GM23248 (cell line): ENCODE results near the gene MYH6. TPM values are rescaled to one million over a fixed set of nuclear protein-coding genes. Genes with fewer than 3 reads are reported as not detected.

Source experiments
- DNase-seq: peaks from one replicate; pipeline ENCODE4 v3.0.0-alpha.2; 2015
- H2AFZ ChIP-seq: fragments of 200-600 bp; sonication (generic); 2 replicates; pipeline ENCODE4 v1.6.1; 2016; ENCODE audit warnings: antibody characterized with exemption
- H3F3A ChIP-seq: fragments of 200-600 bp; sonication (generic); 2 replicates; pipeline ENCODE4 v1.6.1; 2016; ENCODE audit warnings: mild to moderate bottlenecking, antibody characterized with exemption, mixed run types; ENCODE audit not compliant: insufficient read depth
- H3K27ac ChIP-seq: fragments of 200-600 bp; sonication (generic); 2 replicates; pipeline ENCODE4 v1.5.1; 2016; ENCODE audit warnings: mild to moderate bottlenecking
- H3K27me3 ChIP-seq: fragments of 200-600 bp; sonication (generic); replicated peaks from 2 replicates; pipeline ENCODE4 v1.6.1; 2016; ENCODE audit warnings: mild to moderate bottlenecking; ENCODE audit not compliant: insufficient read depth
- H3K36me3 ChIP-seq: fragments of 200-600 bp; sonication (generic); 2 replicates; pipeline ENCODE4 v1.6.1; 2016; ENCODE audit warnings: low read depth, mild to moderate bottlenecking
- H3K4me1 ChIP-seq: fragments of 200-600 bp; sonication (generic); 2 replicates; pipeline ENCODE4 v1.6.1; 2016; ENCODE audit warnings: mild to moderate bottlenecking; ENCODE audit not compliant: insufficient read depth
- H3K4me2 ChIP-seq: fragments of 200-600 bp; sonication (generic); one replicate; pipeline ENCODE4 v1.6.1; 2016; ENCODE audit warnings: mild to moderate bottlenecking; ENCODE audit not compliant: unreplicated experiment
- H3K4me3 ChIP-seq: fragments of 200-600 bp; sonication (generic); 2 replicates; pipeline ENCODE4 v1.5.1; 2016; ENCODE audit warnings: mild to moderate bottlenecking
- H3K79me2 ChIP-seq: fragments of 200-600 bp; sonication (generic); 2 replicates; pipeline ENCODE4 v1.6.1; 2016; ENCODE audit warnings: mild to moderate bottlenecking; ENCODE audit not compliant: insufficient read depth
- H3K9ac ChIP-seq: fragments of 200-600 bp; sonication (generic); 2 replicates; pipeline ENCODE4 v1.6.1; 2016; ENCODE audit warnings: mild to moderate bottlenecking
- H3K9me2 ChIP-seq: fragments of 200-600 bp; sonication (generic); 2 replicates; pipeline ENCODE4 v1.6.1; 2016; ENCODE audit warnings: mixed run types, mild to moderate bottlenecking, moderate library complexity; ENCODE audit not compliant: insufficient read depth
- H3K9me3 ChIP-seq: fragments of 200-600 bp; sonication (generic); one replicate; pipeline ENCODE4 v1.6.1; 2017; ENCODE audit warnings: low read depth
- H4K20me1 ChIP-seq: fragments of 200-600 bp; sonication (generic); 2 replicates; pipeline ENCODE4 v1.6.0; 2016; ENCODE audit not compliant: insufficient read depth
- EZH2 ChIP-seq: fragments of 200-600 bp; sonication (generic); IDR thresholded peaks from 2 replicates; pipeline ENCODE4 v1.6.1; 2018; ENCODE audit warnings: antibody characterized with exemption, mild to moderate bottlenecking; ENCODE audit not compliant: insufficient read depth, poor library complexity, severe bottlenecking
- EZH2phosphoT487 ChIP-seq: fragments of 200-600 bp; sonication (generic); IDR thresholded peaks from 2 replicates; pipeline ENCODE4 v1.6.1; 2018; ENCODE audit warnings: antibody characterized with exemption, moderate library complexity, mild to moderate bottlenecking, low read depth; ENCODE audit not compliant: insufficient read depth
- WGBS, 2 experiments: methylation state at CpG; one replicate each; pipeline ENCODE4 v1.1.6; 2015 to 2017; ENCODE audit warnings: low lambda C conversion rate in 2 of 2, low coverage in 1 of 2; ENCODE audit errors: missing lambda C conversion rate in 2 of 2; 5-methylcytosine and 5-hydroxymethylcytosine counted together
- in situ Hi-C: fragments of 300-500 bp; cut with MboI; formaldehyde crosslinking; loops from 2 replicates; pipeline ENCODE4 v1.15.0; 2020
- polyA plus RNA-seq: library from polyadenylated mRNA; unstranded; fragments of >200 nt; fragmentation: Nextera tagmentation; extraction: Ambion mirVana; gene quantifications from 2 replicates; pipeline ENCODE4 v1.2.1, GENCODE V29; 2016
- total RNA-seq: library from RNA; depleted of rRNA; stranded (reverse); fragments of >200 nt; shearing (Covaris generic); gene quantifications from 2 replicates; pipeline ENCODE4 v1.2.3, GENCODE V29; 2014

MYH6 gene
- total and polyA plus RNA-seq, 2 experiments from 2014 or later = not detected

GRCh38 chr14:23450379-23450778, 42.3 kb upstream of the MYH6 start:
- TF ChIP-seq EZH2 (no peak), EZH2phosphoT487 (no peak)
- H3K79me2 ChIP-seq = no peaks in the 10 kb centered on the region
- no peak overlapping the region for H2AFZ ChIP-seq
- in situ Hi-C loops = no loop called here
- H3K9me2 ChIP-seq = no peaks in the 10 kb centered on the region
- H3K4me1 ChIP-seq = no peaks in the 10 kb centered on the region
- 20 to 26% methylated on average over 2 of the region's 2 CpGs for WGBS, 2 experiments
- no peak overlapping the region for H3K4me2 ChIP-seq
- no peak overlapping the region for H3K4me3 ChIP-seq
- no peak for DNase-seq
- no peak overlapping the region for H3K9ac ChIP-seq
- H3F3A ChIP-seq = no peaks in the 10 kb centered on the region
- peaks cover 23% of the 10 kb centered on the region; the same call in 1 of the 2 replicates for H3K27me3 ChIP-seq
- H4K20me1 ChIP-seq = no peaks in the 10 kb centered on the region
- no peaks in the 10 kb centered on the region for H3K9me3 ChIP-seq
- H3K36me3 ChIP-seq = no peaks in the 10 kb centered on the region
- H3K27ac ChIP-seq = no peak overlapping the region

GRCh38 chr14:23449314-23449713, 41.2 kb upstream of the MYH6 start:
- Histone ChIP-seq H3K9me3 (no peaks in the 10 kb centered on the region), H3K27ac (no peak overlapping the region), H3K4me2 (no peak overlapping the region), H3K27me3 (peaks cover 26% of the 10 kb centered on the region; the same call in 1 of the 2 replicates), H3F3A (no peaks in the 10 kb centered on the region), H3K79me2 (no peaks in the 10 kb centered on the region), H3K9me2 (no peaks in the 10 kb centered on the region), H4K20me1 (no peaks in the 10 kb centered on the region), H2AFZ (no peak overlapping the region), H3K36me3 (no peaks in the 10 kb centered on the region), H3K4me3 (no peak overlapping the region), H3K4me1 (no peaks in the 10 kb centered on the region), H3K9ac (no peak overlapping the region)
- WGBS, 2 experiments = 50 to 64% methylated on average over 1 of the region's 1 CpG
- TF ChIP-seq EZH2 (no peak), EZH2phosphoT487 (no peak)
- no peak for DNase-seq
- in situ Hi-C loops = no loop called here

DNA sequence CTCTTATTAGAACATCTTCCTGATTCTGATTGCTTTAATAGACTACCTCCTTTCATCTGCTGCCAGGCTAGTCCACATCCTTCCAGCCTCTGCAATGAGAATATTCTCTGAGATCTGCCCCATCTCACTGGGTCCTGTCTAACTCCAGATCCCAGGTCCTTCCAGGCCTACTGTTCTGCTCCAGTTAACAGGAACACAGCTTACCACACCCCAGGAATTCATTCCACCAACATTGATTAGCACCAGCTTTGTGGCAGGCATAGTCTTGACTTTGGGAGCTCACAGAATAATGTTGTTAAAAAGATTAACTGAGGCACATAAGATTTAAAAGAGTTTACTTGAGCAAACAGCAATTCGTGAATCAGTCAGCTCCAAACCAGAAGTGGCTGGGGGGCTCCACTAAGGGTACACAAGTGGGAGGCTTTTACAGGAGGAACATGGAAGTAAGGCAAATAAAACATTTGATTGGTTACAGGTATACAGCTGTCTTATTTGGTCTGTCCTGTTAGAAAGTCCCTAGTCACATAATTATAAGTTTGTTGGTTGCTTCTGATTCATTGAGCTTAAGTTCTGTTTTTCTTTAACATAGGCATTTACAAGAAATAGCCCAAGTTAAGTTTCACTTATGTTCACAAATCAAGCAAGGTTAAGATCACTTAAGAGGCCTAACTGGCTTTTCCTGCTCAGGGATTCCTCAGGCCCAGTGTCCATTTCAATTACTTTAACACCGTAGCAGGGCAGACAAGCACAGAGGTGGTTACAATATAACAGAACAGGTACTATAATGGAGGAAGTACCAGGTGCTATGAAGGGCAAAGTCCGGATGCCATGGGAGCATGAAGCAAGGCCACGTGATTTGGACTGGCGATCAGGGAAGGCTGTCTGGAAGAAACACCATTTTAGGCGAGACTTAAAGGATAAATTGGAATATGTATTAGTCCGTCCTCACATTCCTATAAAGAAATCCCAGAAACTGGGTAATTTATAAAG, 39.6 kb upstream of the MYH6 start:
- H3K79me2 ChIP-seq = no peaks in the 10 kb centered on the region
- no peak overlapping the region for H3K27ac ChIP-seq
- no peak overlapping the region for H3K4me2 ChIP-seq
- no peak overlapping the region for H3K9ac ChIP-seq
- no peaks in the 10 kb centered on the region for H3K9me3 ChIP-seq
- no peak overlapping the region for H2AFZ ChIP-seq
- no peaks in the 10 kb centered on the region for H4K20me1 ChIP-seq
- TF ChIP-seq EZH2 (no peak), EZH2phosphoT487 (no peak)
- H3K4me1 ChIP-seq = no peaks in the 10 kb centered on the region
- H3K9me2 ChIP-seq = no peaks in the 10 kb centered on the region
- peaks cover 26% of the 10 kb centered on the region; the same call in 1 of the 2 replicates for H3K27me3 ChIP-seq
- no peaks in the 10 kb centered on the region for H3F3A ChIP-seq
- H3K36me3 ChIP-seq = no peaks in the 10 kb centered on the region
- no peak for DNase-seq
- WGBS, 2 experiments = 50 to 58% methylated on average over 7 of the region's 7 CpGs
- in situ Hi-C loops = no loop called here
- no peak overlapping the region for H3K4me3 ChIP-seq

DNA sequence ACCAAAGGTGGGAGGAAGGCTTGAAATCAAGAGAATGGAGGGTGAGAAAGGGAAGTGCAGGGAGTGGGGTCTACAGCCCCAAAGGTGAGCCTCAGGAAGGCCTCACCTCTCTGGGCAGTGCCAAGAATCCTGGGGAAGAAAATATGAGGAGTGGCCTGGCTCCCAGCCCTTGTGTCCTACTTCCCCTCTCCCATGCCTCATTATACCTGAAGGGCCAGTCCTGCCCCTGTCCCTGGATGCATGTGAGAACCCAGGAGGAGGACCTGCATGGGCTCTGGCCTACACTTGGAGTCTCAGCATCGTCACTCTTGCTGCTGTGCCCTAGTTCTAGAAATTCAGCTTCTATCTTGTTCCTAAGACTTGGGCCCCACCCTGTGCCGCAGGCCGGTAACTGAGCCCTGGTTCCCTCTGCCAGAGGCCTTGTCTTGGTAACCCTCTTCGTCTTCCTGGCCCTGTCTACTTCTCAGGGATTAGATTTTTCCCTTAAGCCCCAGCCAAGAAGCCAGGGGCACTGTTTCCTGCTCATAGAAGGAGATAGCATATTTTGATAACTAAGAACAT, 38.3 kb upstream of the MYH6 start:
- no peak for TF ChIP-seq EZH2phosphoT487
- TF ChIP-seq EZH2 = no peak
- no peak for DNase-seq
- Histone ChIP-seq H3K9ac (no peak overlapping the region), H3K4me1 (no peaks in the 10 kb centered on the region), H4K20me1 (no peaks in the 10 kb centered on the region), H2AFZ (no peak overlapping the region), H3K9me2 (no peaks in the 10 kb centered on the region), H3K9me3 (no peaks in the 10 kb centered on the region), H3K4me2 (no peak overlapping the region), H3K27ac (no peak overlapping the region), H3K36me3 (no peaks in the 10 kb centered on the region), H3K4me3 (no peak overlapping the region), H3K79me2 (no peaks in the 10 kb centered on the region), H3K27me3 (peaks cover 15% of the 10 kb centered on the region; the same call in 1 of the 2 replicates), H3F3A (no peaks in the 10 kb centered on the region)
- in situ Hi-C loops = no loop called here
- 26 to 27% methylated on average over 4 of the region's 4 CpGs for WGBS, 2 experiments
